Astrocyte of the spinal cord (primary cell): ENCODE results near the gene MFN1.
"Not testable (repeated sequence)": the region's sequence is repeated elsewhere in the genome, so short reads cannot be mapped to it uniquely, and the experiment has no call there.

Experiments
- DNase-seq: peaks from one replicate; pipeline ENCODE4 v3.0.0; 2011; ENCODE audit warnings: low read depth, low spot score
- H3K4me3 ChIP-seq: 2 replicates; pipeline ENCODE4 v1.5.1; 2011; ENCODE audit warnings: low read depth, mild to moderate bottlenecking, low read length, moderate library complexity
- in situ Hi-C: cut with HindIII; loops from 2 replicates; pipeline ENCODE4 v1.10.0; 2017; ENCODE audit warnings: low sequenced_read_pairs
- TF ChIP-seq, protein P1 (sequence below): IDR thresholded peaks from 2 replicates; pipeline ENCODE4 v1.5.1; 2012; ENCODE audit warnings: low read depth, mild to moderate bottlenecking, low read length, inconsistent platforms

MFN1 gene

GRCh38 chr3:179304605-179305004 lies 42.9 kb upstream of the MFN1 start:
- H3K4me3 ChIP-seq: no peak overlapping the region
- in situ Hi-C loops: loop anchor here (25.0 kb wide), 1 partner anchor 167 kb away; the partner anchor contains the start of gene PIK3CA
- TF ChIP-seq, protein P1, sequence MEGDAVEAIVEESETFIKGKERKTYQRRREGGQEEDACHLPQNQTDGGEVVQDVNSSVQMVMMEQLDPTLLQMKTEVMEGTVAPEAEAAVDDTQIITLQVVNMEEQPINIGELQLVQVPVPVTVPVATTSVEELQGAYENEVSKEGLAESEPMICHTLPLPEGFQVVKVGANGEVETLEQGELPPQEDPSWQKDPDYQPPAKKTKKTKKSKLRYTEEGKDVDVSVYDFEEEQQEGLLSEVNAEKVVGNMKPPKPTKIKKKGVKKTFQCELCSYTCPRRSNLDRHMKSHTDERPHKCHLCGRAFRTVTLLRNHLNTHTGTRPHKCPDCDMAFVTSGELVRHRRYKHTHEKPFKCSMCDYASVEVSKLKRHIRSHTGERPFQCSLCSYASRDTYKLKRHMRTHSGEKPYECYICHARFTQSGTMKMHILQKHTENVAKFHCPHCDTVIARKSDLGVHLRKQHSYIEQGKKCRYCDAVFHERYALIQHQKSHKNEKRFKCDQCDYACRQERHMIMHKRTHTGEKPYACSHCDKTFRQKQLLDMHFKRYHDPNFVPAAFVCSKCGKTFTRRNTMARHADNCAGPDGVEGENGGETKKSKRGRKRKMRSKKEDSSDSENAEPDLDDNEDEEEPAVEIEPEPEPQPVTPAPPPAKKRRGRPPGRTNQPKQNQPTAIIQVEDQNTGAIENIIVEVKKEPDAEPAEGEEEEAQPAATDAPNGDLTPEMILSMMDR: no peak
- no peak for DNase-seq

DNA sequence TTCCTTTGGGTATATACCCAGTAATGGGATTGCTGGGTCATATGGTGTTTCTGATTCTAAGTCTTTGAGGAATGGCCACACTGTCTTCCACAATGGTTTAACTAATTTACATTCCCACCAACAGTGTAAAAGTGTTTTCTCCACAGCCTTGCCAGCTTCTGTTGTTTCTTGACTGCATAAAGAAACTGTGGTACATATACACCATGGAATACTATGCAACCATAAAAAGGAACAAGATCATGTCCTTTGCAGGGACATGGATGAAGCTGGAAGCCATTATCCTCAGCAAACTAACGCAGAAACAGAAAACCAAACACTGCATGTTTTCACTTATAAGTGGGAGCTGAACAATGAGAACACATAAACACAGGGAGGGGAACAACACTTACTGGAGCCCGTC lies 40.1 kb upstream of the MFN1 start:
- not testable (repeated sequence) for DNase-seq, H3K4me3 ChIP-seq
- in situ Hi-C loops: loop anchor here (25.0 kb wide), 1 partner anchor 170 kb away; the partner anchor contains the start of gene PIK3CA

GRCh38 chr3:179308001-179308400 lies 39.5 kb upstream of the MFN1 start:
- in situ Hi-C loops: loop anchor here (25.0 kb wide), 1 partner anchor 171 kb away; the partner anchor contains the start of gene PIK3CA
- TF ChIP-seq, protein P1: no peak
- DNase-seq: no peak
- H3K4me3 ChIP-seq: no peak overlapping the region

GRCh38 chr3:179309225-179310078 lies 38.1 kb upstream of the MFN1 start:
- TF ChIP-seq, protein P1: no peak
- in situ Hi-C loops: loop anchor here (25.0 kb wide), 1 partner anchor 172 kb away; the partner anchor contains the start of gene PIK3CA
- H3K4me3 ChIP-seq: no peak overlapping the region
- DNase-seq: no peak

- TF ChIP-seq, protein P1: no peak
- H3K4me3 ChIP-seq: no peak overlapping the region
- DNase-seq: no peak
- in situ Hi-C loops: loop anchor here (25.0 kb wide), 1 partner anchor 182 kb away; the partner anchor contains the start of gene PIK3CA
Measured at GRCh38 chr3:179318876-179319275, 28.6 kb upstream of the MFN1 start.

- no peak overlapping the region for H3K4me3 ChIP-seq
- peak; percentile 59 for DNase-seq
Measured at GRCh38 chr3:179321668-179322285, 25.7 kb upstream of the MFN1 start.

More at GRCh38 chr3:179321668-179322285, 25.7 kb upstream of the MFN1 start:
- TF ChIP-seq, protein P1: peak; percentile 64
- in situ Hi-C loops: loop anchor here (25.0 kb wide), 1 partner anchor 184 kb away; the partner anchor contains the start of gene PIK3CA
